Measurements from ENCODE around the gene KRTAP20-4.

KRTAP20-4 gene

GRCh38 chr21:30616125-30616524 lies 4.3 kb upstream of the KRTAP20-4 start, which contains the start of gene KRTAP20-1:
Gene KRTAP20-1 (plus strand): TSS chr21:30616425. CDS start chr21:30616455, 30 bp downstream.
- Histone ChIP-seq H3K27me3 (ENCODE audit: insufficient read depth, low read length) (no peaks in the 10 kb centered on the region), H3K79me2 (ENCODE audit: insufficient read depth, low read length) (no peaks in the 10 kb centered on the region), H3K9me2 (ENCODE audit: low read depth, low read length) (no peaks in the 10 kb centered on the region), H4K20me1 (ENCODE audit: insufficient read depth, low read length) (no peaks in the 10 kb centered on the region), H3K9me3 (ENCODE audit: low read length) (no peaks in the 10 kb centered on the region), H3K27ac (ENCODE audit: low read depth, low read length, poor library complexity, severe bottlenecking) (no peak within 1 kb of the TSS), H3K36me3 (ENCODE audit: insufficient read depth, low read length) (no peaks in the 10 kb centered on the region), H3F3A (ENCODE audit: insufficient read depth, low read length) (no peaks in the 10 kb centered on the region), H3K4me2 (ENCODE audit: low read length) (no peak within 1 kb of the TSS), H3K4me1 (ENCODE audit: insufficient read depth, low read length, severe bottlenecking) (no peaks in the 10 kb centered on the region), H3K4me3 (ENCODE audit: low read depth, low read length, poor library complexity, severe bottlenecking) (no peak within 1 kb of the TSS), H3K9ac (ENCODE audit: low read length) (no peak within 1 kb of the TSS), H2AFZ (ENCODE audit: low read length) (no peak within 1 kb of the TSS)
- no peak for TF ChIP-seq EZH2 (IDR thresholded peaks at IDR 0.05; ENCODE audit: borderline replicate concordance, low read length)
- TF ChIP-seq, protein P1, sequence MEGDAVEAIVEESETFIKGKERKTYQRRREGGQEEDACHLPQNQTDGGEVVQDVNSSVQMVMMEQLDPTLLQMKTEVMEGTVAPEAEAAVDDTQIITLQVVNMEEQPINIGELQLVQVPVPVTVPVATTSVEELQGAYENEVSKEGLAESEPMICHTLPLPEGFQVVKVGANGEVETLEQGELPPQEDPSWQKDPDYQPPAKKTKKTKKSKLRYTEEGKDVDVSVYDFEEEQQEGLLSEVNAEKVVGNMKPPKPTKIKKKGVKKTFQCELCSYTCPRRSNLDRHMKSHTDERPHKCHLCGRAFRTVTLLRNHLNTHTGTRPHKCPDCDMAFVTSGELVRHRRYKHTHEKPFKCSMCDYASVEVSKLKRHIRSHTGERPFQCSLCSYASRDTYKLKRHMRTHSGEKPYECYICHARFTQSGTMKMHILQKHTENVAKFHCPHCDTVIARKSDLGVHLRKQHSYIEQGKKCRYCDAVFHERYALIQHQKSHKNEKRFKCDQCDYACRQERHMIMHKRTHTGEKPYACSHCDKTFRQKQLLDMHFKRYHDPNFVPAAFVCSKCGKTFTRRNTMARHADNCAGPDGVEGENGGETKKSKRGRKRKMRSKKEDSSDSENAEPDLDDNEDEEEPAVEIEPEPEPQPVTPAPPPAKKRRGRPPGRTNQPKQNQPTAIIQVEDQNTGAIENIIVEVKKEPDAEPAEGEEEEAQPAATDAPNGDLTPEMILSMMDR (IDR thresholded peaks at IDR 0.05; ENCODE audit: low read length), result no peak

DNA sequence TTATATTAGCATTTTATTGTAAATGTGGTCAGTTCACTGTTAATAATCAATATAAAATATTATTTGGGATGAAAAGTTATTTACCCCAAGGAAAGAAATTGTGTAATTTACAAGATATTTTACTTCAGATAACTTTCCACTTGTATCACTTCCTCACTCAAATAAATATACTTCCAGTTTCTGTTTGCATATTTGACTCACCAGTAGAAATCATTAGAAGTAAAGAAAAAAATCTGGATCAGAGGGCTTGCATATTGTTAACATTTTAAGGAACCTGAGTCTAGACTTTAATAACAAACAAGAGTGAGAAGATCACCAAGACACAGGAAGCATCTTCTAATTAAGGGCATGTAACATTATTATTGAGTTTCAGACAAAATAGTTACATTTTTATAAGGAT lies 347 bp upstream of the KRTAP20-4 start:
- no peaks in the 10 kb centered on the region for H3F3A ChIP-seq (ENCODE audit: insufficient read depth, low read length)
- no peak overlapping the region for H3K4me2 ChIP-seq (ENCODE audit: low read length)
- H3K27me3 ChIP-seq (ENCODE audit: insufficient read depth, low read length), result no peaks in the 10 kb centered on the region
- no peak overlapping the region for H3K9ac ChIP-seq (ENCODE audit: low read length)
- H3K79me2 ChIP-seq (ENCODE audit: insufficient read depth, low read length), result no peaks in the 10 kb centered on the region
- H3K9me3 ChIP-seq (ENCODE audit: low read length), result no peaks in the 10 kb centered on the region
- H4K20me1 ChIP-seq (ENCODE audit: insufficient read depth, low read length), result no peaks in the 10 kb centered on the region
- no peak for TF ChIP-seq EZH2 (IDR thresholded peaks at IDR 0.05; ENCODE audit: borderline replicate concordance, low read length)
- TF ChIP-seq, protein P1 (IDR thresholded peaks at IDR 0.05; ENCODE audit: low read length), result no peak
- no peak overlapping the region for H3K4me3 ChIP-seq (ENCODE audit: low read depth, low read length, poor library complexity, severe bottlenecking)
- H3K9me2 ChIP-seq (ENCODE audit: low read depth, low read length), result no peaks in the 10 kb centered on the region
- H3K36me3 ChIP-seq (ENCODE audit: insufficient read depth, low read length), result no peaks in the 10 kb centered on the region
- H3K4me1 ChIP-seq (ENCODE audit: insufficient read depth, low read length, severe bottlenecking), result no peaks in the 10 kb centered on the region
- no peak overlapping the region for H3K27ac ChIP-seq (ENCODE audit: low read depth, low read length, poor library complexity, severe bottlenecking)
- no peak overlapping the region for H2AFZ ChIP-seq (ENCODE audit: low read length)

GRCh38 chr21:30623362-30623761 lies 2.9 kb downstream of the KRTAP20-4 start:
- no peak for TF ChIP-seq EZH2 (IDR thresholded peaks at IDR 0.05; ENCODE audit: borderline replicate concordance, low read length)
- TF ChIP-seq, protein P1 (IDR thresholded peaks at IDR 0.05; ENCODE audit: low read length), result no peak
- Histone ChIP-seq H3K9ac (ENCODE audit: low read length) (no peak overlapping the region), H3K9me2 (ENCODE audit: low read depth, low read length) (no peaks in the 10 kb centered on the region), H3K27ac (ENCODE audit: low read depth, low read length, poor library complexity, severe bottlenecking) (no peak overlapping the region), H2AFZ (ENCODE audit: low read length) (no peak overlapping the region), H3F3A (ENCODE audit: insufficient read depth, low read length) (no peaks in the 10 kb centered on the region), H3K36me3 (ENCODE audit: insufficient read depth, low read length) (no peaks in the 10 kb centered on the region), H3K9me3 (ENCODE audit: low read length) (no peaks in the 10 kb centered on the region), H3K79me2 (ENCODE audit: insufficient read depth, low read length) (no peaks in the 10 kb centered on the region), H3K27me3 (ENCODE audit: insufficient read depth, low read length) (no peaks in the 10 kb centered on the region), H3K4me1 (ENCODE audit: insufficient read depth, low read length, severe bottlenecking) (no peaks in the 10 kb centered on the region), H3K4me2 (ENCODE audit: low read length) (no peak overlapping the region), H4K20me1 (ENCODE audit: insufficient read depth, low read length) (no peaks in the 10 kb centered on the region), H3K4me3 (ENCODE audit: low read depth, low read length, poor library complexity, severe bottlenecking) (no peak overlapping the region)
